Endothelial cell of umbilical vein (primary cell): ENCODE data around the gene ULBP2. TPM values are rescaled to one million over a fixed set of nuclear protein-coding genes. Genes with fewer than 3 reads are reported as not detected.
"Not testable (repeated sequence)": the region's sequence is repeated elsewhere in the genome, so short reads cannot be mapped to it uniquely, and the experiment has no call there.

ENCODE experiments used
- BruUV-seq: library from RNA; stranded (reverse); fragments of 400-500 nt; replicated peaks from 2 replicates; lab custom pipeline; 2021; lab: Mats Ljungman, UMichigan
- CTCF ChIA-PET: fragments of 300-600, 350-600 bp; sonication (Branson Sonifier 250); formaldehyde crosslinking; loops from one replicate; lab custom pipeline; 2021; ENCODE audit warnings: antibody characterized with exemption, inconsistent platforms; lab: Charles Lee
- POLR2A ChIA-PET: fragments of 300-600, 350-600 bp; sonication (Branson Sonifier 250); formaldehyde crosslinking; loops from one replicate; lab custom pipeline; 2021; ENCODE audit warnings: antibody characterized with exemption, inconsistent platforms; lab: Charles Lee
- DNase-seq: peaks from one replicate; pipeline ENCODE4 v3.0.0-alpha.2; 2011; ENCODE audit warnings: low read depth, low spot score
- FAIRE-seq: peaks from 2 replicates; lab custom pipeline; 2011; peaks lifted over from hg19 to GRCh38; lab: Jason Lieb, UNC
- H2AFZ ChIP-seq: 2 replicates; pipeline ENCODE4 v1.6.0; 2012; ENCODE audit warnings: low read depth, low read length, control low read depth, inconsistent platforms
- H3K27ac ChIP-seq: 2 replicates; pipeline ENCODE4 v1.5.1; 2011; ENCODE audit warnings: low read depth, mild to moderate bottlenecking, control low read depth, low read length, moderate library complexity; ENCODE audit not compliant: insufficient read depth
- H3K27me3 ChIP-seq, 2 experiments: 2 replicates each; pipeline versions ENCODE4 v1.6.0 to v1.6.1; 2011; ENCODE audit warnings: low read length in 2 of 2, mixed read lengths in 1 of 2; ENCODE audit not compliant: control insufficient read depth in 2 of 2, insufficient read depth in 2 of 2
- H3K36me3 ChIP-seq, 2 experiments: 2 replicates in 1 of 2; 3 replicates in 1 of 2; pipeline ENCODE4 v1.5.1; 2011; ENCODE audit warnings: low read length in 2 of 2, mild to moderate bottlenecking in 1 of 2, moderate library complexity in 1 of 2; ENCODE audit not compliant: control insufficient read depth in 2 of 2, insufficient read depth in 2 of 2; ENCODE audit errors: extremely low read depth in 1 of 2
- H3K4me1 ChIP-seq: 3 replicates; pipeline ENCODE4 v1.5.1; 2011; ENCODE audit warnings: mild to moderate bottlenecking, low read length; ENCODE audit not compliant: control insufficient read depth, insufficient read depth; ENCODE audit errors: extremely low read depth
- H3K4me2 ChIP-seq: 2 replicates; pipeline ENCODE4 v1.6.1; 2011; ENCODE audit warnings: low read length, control low read depth, mixed read lengths; ENCODE audit not compliant: insufficient read depth
- H3K4me3 ChIP-seq, 3 experiments: fragments of 200-600 bp in 1 of 3; sonication (generic), shearing (Covaris generic) in 1 of 3; replicated peaks in 1 of 3; 2 replicates each; pipeline ENCODE4 v1.5.1; 2011 to 2016; ENCODE audit warnings: control low read depth in 3 of 3, low read length in 3 of 3, mild to moderate bottlenecking in 2 of 3, inconsistent platforms in 1 of 3, low read depth in 1 of 3, moderate library complexity in 1 of 3; ENCODE audit not compliant: insufficient read depth in 1 of 3
- H3K79me2 ChIP-seq: 2 replicates; pipeline ENCODE4 v1.6.0; 2012; ENCODE audit warnings: low read length, inconsistent platforms; ENCODE audit not compliant: control insufficient read depth, insufficient read depth
- H3K9ac ChIP-seq: replicated peaks from 2 replicates; pipeline ENCODE3; 2011; ENCODE audit warnings: low read length, control low read depth; ENCODE audit not compliant: insufficient read depth; ENCODE audit errors: extremely low read depth
- H3K9me1 ChIP-seq: replicated peaks from 3 replicates; pipeline ENCODE4 v1.6.0; 2011; ENCODE audit warnings: mild to moderate bottlenecking, low read length; ENCODE audit not compliant: control insufficient read depth, insufficient read depth; ENCODE audit errors: extremely low read depth
- H3K9me3 ChIP-seq: replicated peaks from 2 replicates; pipeline ENCODE4 v1.5.1; 2012; ENCODE audit warnings: low read length, inconsistent platforms; ENCODE audit not compliant: control insufficient read depth, insufficient read depth
- H4K20me1 ChIP-seq: replicated peaks from 2 replicates; pipeline ENCODE3; 2011; ENCODE audit warnings: mild to moderate bottlenecking, low read length; ENCODE audit not compliant: control insufficient read depth, insufficient read depth; ENCODE audit errors: extremely low read depth
- CTCF ChIP-seq, 2 donors: IDR thresholded peaks; 1 replicate in 1 of 2; 2 replicates in 1 of 2; pipeline ENCODE4 v1.5.1; 2011; ENCODE audit warnings: low read length in 2 of 2, mild to moderate bottlenecking in 2 of 2, moderate library complexity in 2 of 2, control low read depth in 1 of 2, inconsistent platforms in 1 of 2, low read depth in 1 of 2; ENCODE audit not compliant: insufficient read depth in 1 of 2; ENCODE audit errors: extremely low read depth in 1 of 2
- EZH2 ChIP-seq: IDR thresholded peaks from 2 replicates; pipeline ENCODE4 v1.6.1; 2012; ENCODE audit warnings: borderline replicate concordance, low read depth, mild to moderate bottlenecking, moderate library complexity, low read length, inconsistent platforms; ENCODE audit not compliant: severe bottlenecking
- FOS ChIP-seq: IDR thresholded peaks from 2 replicates; pipeline ENCODE4 v1.6.1; 2011; ENCODE audit warnings: mild to moderate bottlenecking, low read length, moderate library complexity, borderline replicate concordance; ENCODE audit not compliant: insufficient read depth
- GATA2 ChIP-seq: IDR thresholded peaks from 2 replicates; pipeline ENCODE4 v1.7.0; 2011; ENCODE audit warnings: low read depth, mild to moderate bottlenecking, moderate library complexity, mixed read lengths, low read length; ENCODE audit not compliant: insufficient read length, insufficient read depth
- JUN ChIP-seq: IDR thresholded peaks from 2 replicates; pipeline ENCODE4 v1.6.1; 2011; ENCODE audit warnings: borderline replicate concordance, low read depth; ENCODE audit not compliant: insufficient read length, insufficient read depth
- MAX ChIP-seq: IDR thresholded peaks from 2 replicates; pipeline ENCODE4 v1.6.1; 2011; ENCODE audit not compliant: insufficient read depth, insufficient read length
- MYC ChIP-seq: IDR thresholded peaks from one replicate; pipeline ENCODE4 v1.6.1; 2011; ENCODE audit warnings: mild to moderate bottlenecking, low read depth, low read length
- POLR2A ChIP-seq: IDR thresholded peaks from 2 replicates; pipeline ENCODE4 v1.6.1; 2012; ENCODE audit warnings: low read depth, mild to moderate bottlenecking, control low read depth, low read length
- POLR2AphosphoS5 ChIP-seq: IDR thresholded peaks from 2 replicates; pipeline ENCODE4 v1.6.1; 2012; ENCODE audit warnings: low read depth, mild to moderate bottlenecking, control low read depth, low read length, moderate library complexity; ENCODE audit not compliant: insufficient read depth
- dilution Hi-C: fragments of 300-500 bp; cut with MboI; formaldehyde crosslinking; loops from one replicate; pipeline ENCODE4 v1.15.0; 2019; ENCODE audit warnings: low sequenced_read_pairs; ENCODE audit not compliant: extremely low pct_ligation_motif_present
- intact Hi-C: fragments of 100-400 bp; cut with micrococcal nuclease; formaldehyde crosslinking; loops from one replicate; pipeline ENCODE4 v1.10.0; 2022
- polyA plus RNA-seq, 4 experiments: library from polyadenylated mRNA; depleted of rRNA in 3 of 4; stranded (reverse) in 3 of 4; unstranded in 1 of 4; fragments of >200 nt; gene quantifications; 2 replicates each; pipeline versions ENCODE4 v1.2.1 to v1.2.3, GENCODE V29; 2011 to 2012; ENCODE audit warnings: missing spikeins in 1 of 4
- total RNA-seq: library from RNA; stranded (reverse); gene quantifications from 2 replicates; pipeline ENCODE4 v1.2.3, GENCODE V29; 2021

ULBP2 gene
- total and polyA plus RNA-seq, 2 donors (not counting 3 experiments of a cell fraction or from before 2014, with no cell fraction given): 7.0 to 22.8 TPM

- Histone ChIP-seq H3K9ac (no peak overlapping the region), H3K4me3 (no peak overlapping the region), H3K27ac (no peak overlapping the region), H3K9me1 (no peaks in the 10 kb centered on the region), H4K20me1 (no peaks in the 10 kb centered on the region), H3K36me3 (no peaks in the 10 kb centered on the region), H3K4me2 (no peak overlapping the region), H3K9me3 (no peaks in the 10 kb centered on the region), H3K79me2 (no peaks in the 10 kb centered on the region), H3K27me3 (peaks cover 12 to 41% of the 10 kb centered on the region in 2 experiments), H3K4me1 (peaks cover 18% of the 10 kb centered on the region), H2AFZ (no peak overlapping the region)
- CTCF ChIA-PET: no interaction called here
- FAIRE-seq: no peak
- dilution Hi-C loops (no loop called here), intact Hi-C loops (no loop called here)
- BruUV-seq: no TSS peak
- POLR2A ChIA-PET: no interaction called here
- TF ChIP-seq POLR2A: no peak
- TF ChIP-seq EZH2: no peak
- TF ChIP-seq JUN: no peak
- no peak for TF ChIP-seq FOS
- TF ChIP-seq GATA2: no peak
- no peak for TF ChIP-seq MAX
- TF ChIP-seq CTCF (IDR thresholded peaks at IDR 0.05; ENCODE audit: extremely low read depth in 1 of 2, insufficient read depth in 1 of 2, low read depth in 1 of 2, low read length in 2 of 2): no peak
- no peak for TF ChIP-seq POLR2AphosphoS5
- no peak for TF ChIP-seq MYC
- DNase-seq: no peak
Observed at GRCh38 chr6:149967591-149967990, 25.8 kb downstream of the ULBP2 start.

- peaks cover 12 to 40% of the 10 kb centered on the region in 2 experiments for H3K27me3 ChIP-seq
- dilution Hi-C loops, FAIRE-seq: not testable (repeated sequence)
Observed at GRCh38 chr6:149967999-149968398, 26.2 kb downstream of the ULBP2 start.

GRCh38 chr6:149968909-149969308 lies 27.1 kb downstream of the ULBP2 start:
- BruUV-seq, H3K9me3 ChIP-seq, POLR2A ChIA-PET, H3K9me1 ChIP-seq, H4K20me1 ChIP-seq, H3K4me3 ChIP-seq, H3K79me2 ChIP-seq, CTCF ChIA-PET, intact Hi-C loops, H3K36me3 ChIP-seq, H3K4me2 ChIP-seq, DNase-seq, FAIRE-seq, H3K27ac ChIP-seq, H3K9ac ChIP-seq, H2AFZ ChIP-seq, dilution Hi-C loops: not testable (repeated sequence)
- Histone ChIP-seq H3K4me1 (peaks cover 13% of the 10 kb centered on the region), H3K27me3 (peaks cover 12 to 37% of the 10 kb centered on the region in 2 experiments)

More at GRCh38 chr6:149967999-149968398, 26.2 kb downstream of the ULBP2 start:
- POLR2A ChIA-PET, H3K9ac ChIP-seq, CTCF ChIA-PET, H3K27ac ChIP-seq, H3K4me3 ChIP-seq, intact Hi-C loops, H2AFZ ChIP-seq, H3K79me2 ChIP-seq, H3K9me1 ChIP-seq, H3K36me3 ChIP-seq, DNase-seq, H4K20me1 ChIP-seq, H3K4me2 ChIP-seq, BruUV-seq, H3K9me3 ChIP-seq: not testable (repeated sequence)
- peaks cover 18% of the 10 kb centered on the region for H3K4me1 ChIP-seq
